H1 (cell line): Measurements from ENCODE around the gene CASS4. TPM values are rescaled to one million over a fixed set of nuclear protein-coding genes. Genes with fewer than 3 reads are reported as not detected.

ENCODE experiments used
- SIN3A ChIP-seq, 2 experiments: IDR thresholded peaks in 1 of 2; conservative IDR thresholded peaks in 1 of 2; 2 replicates each; pipeline ENCODE4 v1.6.1; 2011 to 2012; ENCODE audit warnings: low read length in 2 of 2, improper control_type of control experiment in 1 of 2, low read depth in 1 of 2, mild to moderate bottlenecking in 1 of 2
- TAF1 ChIP-seq: IDR thresholded peaks from 2 replicates; pipeline ENCODE4 v1.6.1; 2011; ENCODE audit warnings: mild to moderate bottlenecking, low read depth, low read length
- polyA plus RNA-seq, 7 experiments: library from polyadenylated mRNA; depleted of rRNA in 3 of 7; stranded (reverse) in 5 of 7; unstranded in 2 of 7; fragments of >200 nt in 5 of 7; fragments of 200-250 nt in 2 of 7; gene quantifications; 1 replicate in 5 of 7; 2 replicates in 1 of 7; 4 replicates in 1 of 7; pipeline versions ENCODE4 v1.2.1 to v1.2.3, GENCODE V29; 2011 to 2013; ENCODE audit warnings: missing spikeins in 2 of 7, mixed read lengths in 2 of 7
- total RNA-seq: library from RNA; stranded (reverse); fragmentation: NEBNext Ultra II Directional; extraction: Animal tissue kit (Norgen Biotek cat#: 25700); gene quantifications from 2 replicates; pipeline ENCODE4 v1.2.1, GENCODE V29; 2021

The CASS4 gene
- total and polyA plus RNA-seq, 2 of the 8 experiments (the other 6 are each of a cell fraction or from before 2014, with no cell fraction given) = not detected

GRCh38 chr20:56461576-56461975, 49.5 kb downstream of the CASS4 start (continued):
- TF ChIP-seq TAF1 (no peak), SIN3A (conservative IDR thresholded peaks at IDR 0.05 in 1 of 2, IDR thresholded peaks at IDR 0.05 in 1 of 2; ENCODE audit: low read depth in 1 of 2, low read length in 2 of 2) (no peak)
